GM12878 (cell line): ENCODE measurements around the gene JUN. TPM values are rescaled to one million over a fixed set of nuclear protein-coding genes. Genes with fewer than 3 reads are reported as not detected.
A peak's percentile ranks its signal among the peaks of the same experiment; 100 is the strongest.

Experiments used
- ATAC-seq: fragments of 200-7000 bp; cut with Tn5 transposase; 3 replicates; pipeline ENCODE4 v1.9.1; 2020; ENCODE audit warnings: mild to moderate bottlenecking, moderate library complexity
- BruUV-seq: library from RNA; stranded (reverse); fragments of 400-500 nt; replicated peaks from 2 replicates; lab custom pipeline; 2021; lab: Mats Ljungman, UMichigan
- CTCF ChIA-PET: fragments of 300-600 bp; sonication (Branson Sonifier 250); formaldehyde crosslinking; extraction: SDS; loops from one replicate; lab custom pipeline; 2021; ENCODE audit warnings: inconsistent platforms; lab: Yijun Ruan, JAX
- POLR2A ChIA-PET: fragments of 350-600 bp; formaldehyde crosslinking; extraction: SDS; loops from one replicate; lab custom pipeline; 2021; ENCODE audit warnings: inconsistent platforms; lab: Charles Lee
- RAD21 ChIA-PET: fragments of 300-600 bp; sonication (Branson Sonifier 250); formaldehyde crosslinking; loops from one replicate; lab custom pipeline; 2023; ENCODE audit warnings: antibody characterized with exemption; ENCODE audit not compliant: unreplicated experiment; lab: Charles Lee
- SMC1A ChIA-PET: fragments of 300-600 bp; sonication (Branson Sonifier 250); formaldehyde crosslinking; loops from one replicate; lab custom pipeline; 2023; ENCODE audit not compliant: unreplicated experiment, uncharacterized antibody; lab: Charles Lee
- DNase-seq: peaks from one replicate; pipeline ENCODE4 v3.0.0-alpha.2; 2011; ENCODE audit warnings: low read depth, low spot score
- FAIRE-seq: peaks from 3 replicates; lab custom pipeline; 2011; peaks lifted over from hg19 to GRCh38; lab: Jason Lieb, UNC
- H2AFZ ChIP-seq: 2 replicates; pipeline ENCODE4 v1.6.0; 2011; ENCODE audit warnings: low read depth, low read length, control low read depth; ENCODE audit not compliant: control insufficient read depth
- H3K27ac ChIP-seq: 2 replicates; pipeline ENCODE4 v1.5.1; 2011; ENCODE audit warnings: control low read depth; ENCODE audit not compliant: control insufficient read depth, insufficient read depth
- H3K27me3 ChIP-seq, 2 experiments: replicated peaks in 1 of 2; 2 replicates each; pipeline versions ENCODE4 v1.6.0 to v1.6.1; 2011; ENCODE audit warnings: low read length in 1 of 2; ENCODE audit not compliant: control insufficient read depth in 2 of 2, insufficient read depth in 2 of 2
- H3K36me3 ChIP-seq, 2 experiments: 2 replicates each; pipeline ENCODE4 v1.5.1; 2011; ENCODE audit warnings: low read length in 1 of 2; ENCODE audit not compliant: control insufficient read depth in 2 of 2, insufficient read depth in 2 of 2
- H3K4me1 ChIP-seq: 2 replicates; pipeline ENCODE4 v1.6.1; 2011; ENCODE audit warnings: mild to moderate bottlenecking, low read length, moderate library complexity, mixed read lengths; ENCODE audit not compliant: control insufficient read depth, insufficient read depth
- H3K4me2 ChIP-seq: 2 replicates; pipeline ENCODE4 v1.6.0; 2011; ENCODE audit warnings: control low read depth; ENCODE audit not compliant: control insufficient read depth, insufficient read depth
- H3K4me3 ChIP-seq: fragments of 200-600 bp; sonication (generic); 2 replicates; pipeline ENCODE4 v1.5.1; 2016
- H3K79me2 ChIP-seq: 2 replicates; pipeline ENCODE4 v1.6.0; 2011; ENCODE audit warnings: low read length; ENCODE audit not compliant: control insufficient read depth, insufficient read depth
- H3K9ac ChIP-seq: 2 replicates; pipeline ENCODE4 v1.8.0; 2011; ENCODE audit warnings: low read length, control low read depth, mixed read lengths; ENCODE audit not compliant: control insufficient read depth, insufficient read depth
- H3K9me3 ChIP-seq: replicated peaks from 3 replicates; pipeline ENCODE4 v1.5.1; 2011; ENCODE audit warnings: mild to moderate bottlenecking, low read length; ENCODE audit not compliant: control insufficient read depth, insufficient read depth
- H4K20me1 ChIP-seq: 2 replicates; pipeline ENCODE4 v1.6.0; 2011; ENCODE audit not compliant: control insufficient read depth, insufficient read depth
- IKZF2 ChIP-seq, 2 experiments: fragments of 450-650 bp; IDR thresholded peaks; 2 replicates each; pipeline ENCODE4 v1.6.1; 2017; ENCODE audit warnings: mild to moderate bottlenecking in 2 of 2, moderate library complexity in 2 of 2
- SMARCA5 ChIP-seq: fragments of 450-650 bp; IDR thresholded peaks from 2 replicates; pipeline ENCODE4 v1.6.1; 2017; ENCODE audit warnings: mild to moderate bottlenecking
- WGBS: methylation state at CpG from one replicate; pipeline ENCODE4 v1.1.6; 2016; ENCODE audit warnings: low lambda C conversion rate; ENCODE audit not compliant: insufficient replicate concordance, insufficient coverage; ENCODE audit errors: missing lambda C conversion rate; 5-methylcytosine and 5-hydroxymethylcytosine counted together
- in situ Hi-C: fragments of 300-500 bp; cut with MboI; formaldehyde crosslinking; loops from 9 replicates; pipeline ENCODE4 v1.14.3; 2018; ENCODE audit warnings: mixed read lengths
- intact Hi-C: fragments of 100-400 bp; cut with micrococcal nuclease; formaldehyde crosslinking; loops from one replicate; pipeline ENCODE4 v1.14.2; 2022; ENCODE audit not compliant: unreplicated experiment
- polyA plus RNA-seq, 11 experiments: library from polyadenylated mRNA; depleted of rRNA in 4 of 11; unstranded in 6 of 11; stranded (reverse) in 5 of 11; fragments of >200 nt; fragmentation: Nextera tagmentation in 4 of 11; fragmentation: Illumina TruSeq in 1 of 11; extraction: Ambion mirVana in 4 of 11; extraction: Trizol in 1 of 11; gene quantifications; 1 replicate in 1 of 11; 2 replicates in 10 of 11; pipeline versions ENCODE4 v1.2.1 to v1.2.3, GENCODE V29; 2011 to 2016; ENCODE audit warnings: inconsistent platforms in 2 of 11, missing spikeins in 2 of 11, low read depth in 1 of 11
- total RNA-seq, 4 experiments: library from RNA; depleted of rRNA in 3 of 4; stranded (reverse); fragments of >200 nt in 3 of 4; fragmentation: Illumina TruSeq in 1 of 4; extraction: Trizol in 1 of 4; gene quantifications; 2 replicates each; pipeline versions ENCODE4 v1.2.1 to v1.2.3, GENCODE V29; 2013 to 2021
- TF ChIP-seq, protein P1 (sequence below): IDR thresholded peaks from 2 replicates; pipeline ENCODE4 v1.6.1; 2011; ENCODE audit warnings: borderline replicate concordance, low read depth, mild to moderate bottlenecking, moderate library complexity, low read length; ENCODE audit not compliant: insufficient read depth, poor library complexity, severe bottlenecking

The JUN gene
- total and polyA plus RNA-seq, 10 of the 15 experiments (the other 5 are each of a cell fraction or from before 2014, with no cell fraction given), result 0.18 to 8.4 (median 2.8) TPM

DNA sequence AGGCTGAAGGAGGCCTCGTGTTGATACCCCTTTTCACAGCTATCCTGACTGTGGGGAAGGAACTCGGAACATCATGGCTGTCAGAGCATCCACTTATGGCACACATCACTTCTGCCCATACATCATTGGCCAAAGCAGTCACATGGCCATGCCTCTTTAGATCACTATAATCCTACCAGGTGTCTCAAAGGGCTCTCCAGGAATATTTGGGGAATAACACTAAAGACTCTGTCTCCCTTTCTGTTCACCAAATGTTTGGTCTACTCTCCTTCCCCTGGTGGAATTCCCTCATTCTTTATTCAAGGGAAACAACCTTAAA, 3.0 kb upstream of the JUN start (continued):
- TF ChIP-seq, protein P1, sequence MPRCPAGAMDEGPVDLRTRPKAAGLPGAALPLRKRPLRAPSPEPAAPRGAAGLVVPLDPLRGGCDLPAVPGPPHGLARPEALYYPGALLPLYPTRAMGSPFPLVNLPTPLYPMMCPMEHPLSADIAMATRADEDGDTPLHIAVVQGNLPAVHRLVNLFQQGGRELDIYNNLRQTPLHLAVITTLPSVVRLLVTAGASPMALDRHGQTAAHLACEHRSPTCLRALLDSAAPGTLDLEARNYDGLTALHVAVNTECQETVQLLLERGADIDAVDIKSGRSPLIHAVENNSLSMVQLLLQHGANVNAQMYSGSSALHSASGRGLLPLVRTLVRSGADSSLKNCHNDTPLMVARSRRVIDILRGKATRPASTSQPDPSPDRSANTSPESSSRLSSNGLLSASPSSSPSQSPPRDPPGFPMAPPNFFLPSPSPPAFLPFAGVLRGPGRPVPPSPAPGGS, result no peak

DNA sequence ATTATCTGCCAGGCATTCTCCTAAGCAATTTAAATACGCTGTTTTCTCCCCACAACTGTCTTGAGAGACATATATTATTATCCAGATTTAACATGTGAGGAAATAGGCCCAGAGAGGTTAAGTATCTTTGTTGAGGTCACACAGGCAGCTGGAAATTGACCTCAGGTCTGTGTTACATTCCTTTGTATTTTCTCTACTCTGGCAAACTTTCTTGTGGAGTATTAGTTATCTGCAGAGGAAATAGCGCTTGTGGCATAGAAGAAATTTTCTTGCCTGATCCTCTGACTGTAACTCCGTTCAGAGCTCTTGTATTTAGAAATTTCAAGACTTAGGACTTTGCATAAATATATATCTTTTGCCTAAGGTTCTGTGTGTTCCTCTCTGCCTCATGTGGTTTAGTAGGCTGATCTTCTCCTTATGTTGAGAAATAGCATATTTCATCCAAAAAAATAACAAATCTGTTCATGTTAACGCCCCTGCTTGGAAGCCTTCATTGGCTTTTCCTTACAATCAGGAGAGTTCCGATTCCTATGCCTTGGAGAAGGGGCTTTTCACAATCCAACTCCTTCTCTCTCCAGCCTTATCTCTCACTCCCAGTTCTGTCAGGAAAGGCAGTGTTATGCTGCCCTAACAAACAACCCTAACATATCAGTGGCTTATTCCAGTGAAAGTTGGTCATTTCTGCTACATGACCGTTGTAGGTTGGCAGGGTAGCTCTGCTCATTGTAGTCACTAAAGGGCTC, 2.5 kb upstream of the JUN start:
- ChIA-PET RAD21 (interaction anchor here (0.7 to 4.9 kb wide), 7 partner anchors 30 to 912 kb away, joined by 3 to 43 read pairs (median 5); no protein-coding TSS in a partner anchor), SMC1A (interaction anchor here (0.6 to 8.4 kb wide), 16 partner anchors 12 to 973 kb away, joined by 3 to 64 read pairs (median 4); no protein-coding TSS in a partner anchor), CTCF (interaction anchor here (1.0 to 3.0 kb wide), 9 partner anchors 50 to 913 kb away, joined by 3 to 22 read pairs (median 5); no protein-coding TSS in a partner anchor), POLR2A (no interaction called here)
- Histone ChIP-seq H4K20me1 (no peaks in the 10 kb centered on the region), H3K79me2 (peaks cover 6% of the 10 kb centered on the region), H3K4me1 (peaks cover 11% of the 10 kb centered on the region), H3K27ac (no peak overlapping the region), H3K9ac (no peak overlapping the region), H3K9me3 (peaks cover 3% of the 10 kb centered on the region; the same call in 1 of the 3 replicates), H2AFZ (no peak overlapping the region), H3K27me3 (no peaks in the 10 kb centered on the region), H3K4me3 (no peak overlapping the region), H3K4me2 (no peak overlapping the region), H3K36me3 (no peaks in the 10 kb centered on the region)
- 0 out of 2 replicates have a peak, but pooled peaks have one; percentile 56 for TF ChIP-seq SMARCA5
- TF ChIP-seq IKZF2 (IDR thresholded peaks at IDR 0.05), result no peak
- DNase-seq (no peak), FAIRE-seq (no peak), ATAC-seq (no peak)
- in situ Hi-C loops, result loop anchor here (10.0 kb wide), 1 partner anchor 508 kb away; the partner anchor contains the start of gene FGGY
- intact Hi-C loops, result no loop called here
- WGBS, result 82% methylated on average over 6 of the region's 6 CpGs
- no TSS peak for BruUV-seq
